ENCODE data around the gene UBE3A. TPM values are rescaled to one million over a fixed set of nuclear protein-coding genes. Genes with fewer than 3 reads are reported as not detected.

The UBE3A gene
- polyA plus RNA-seq, 1 of the 3 experiments (the other 2 are of a cell fraction) = 9.7 TPM

GRCh38 chr15:25446076-25446475 lies 7.3 kb upstream of the UBE3A start:
- no peaks in the 10 kb centered on the region for H3K36me3 ChIP-seq (replicated peaks in 1 of 2; ENCODE audit: control insufficient read depth in 1 of 2, insufficient read depth in 2 of 2, low read length in 1 of 2)
- H3K9ac ChIP-seq = no peak overlapping the region
- no peaks in the 10 kb centered on the region for H3K9me3 ChIP-seq
- H2AFZ ChIP-seq (ENCODE audit: low read depth) = no peak overlapping the region
- ChIA-PET CTCF (no interaction called here), POLR2A (no interaction called here)
- H3K27ac ChIP-seq (ENCODE audit: low read depth in 2 of 2, low read length in 1 of 2) = no peak overlapping the region
- TF ChIP-seq SMC3 (IDR thresholded peaks at IDR 0.05; ENCODE audit: low read depth, low read length) (no peak), POLR2AphosphoS5 (IDR thresholded peaks at IDR 0.05; ENCODE audit: low read depth, low read length) (no peak), NFIC (IDR thresholded peaks at IDR 0.05; ENCODE audit: borderline replicate concordance) (no peak), YY1 (IDR thresholded peaks at IDR 0.05; ENCODE audit: low read depth) (no peak), TEAD4 (IDR thresholded peaks at IDR 0.05; ENCODE audit: borderline replicate concordance, insufficient read depth) (no peak), MAX (IDR thresholded peaks at IDR 0.05; ENCODE audit: low read depth) (no peak)
- no peaks in the 10 kb centered on the region for H3K27me3 ChIP-seq (ENCODE audit: insufficient read depth)
- no peaks in the 10 kb centered on the region; a peak in 1 of 4 replicates for H3K4me1 ChIP-seq (ENCODE audit: control insufficient read depth in 1 of 2, insufficient read depth in 2 of 2, low read depth in 1 of 2, low read length in 1 of 2)
- DNase-seq = no peak
- H3K4me3 ChIP-seq (ENCODE audit: low read depth in 2 of 2, low read length in 1 of 2) = no peak overlapping the region
- no peaks in the 10 kb centered on the region for H4K20me1 ChIP-seq (ENCODE audit: insufficient read depth)
- H3K9me2 ChIP-seq = no peaks in the 10 kb centered on the region
- H3K4me2 ChIP-seq = no peak overlapping the region
- H3F3A ChIP-seq (replicated peaks; ENCODE audit: insufficient read depth) = no peaks in the 10 kb centered on the region
- H3K79me2 ChIP-seq (ENCODE audit: insufficient read depth) = no peaks in the 10 kb centered on the region
- WGBS (ENCODE audit: low lambda C conversion rate) = 44% methylated on average over 3 of the region's 3 CpGs

GRCh38 chr15:25445412-25445811 lies 6.6 kb upstream of the UBE3A start:
- Histone ChIP-seq H3F3A (replicated peaks; ENCODE audit: insufficient read depth) (no peaks in the 10 kb centered on the region), H3K4me2 (no peak overlapping the region), H3K9me2 (no peaks in the 10 kb centered on the region), H3K79me2 (ENCODE audit: insufficient read depth) (no peaks in the 10 kb centered on the region), H3K9me3 (no peaks in the 10 kb centered on the region), H4K20me1 (ENCODE audit: insufficient read depth) (no peaks in the 10 kb centered on the region), H3K36me3 (replicated peaks in 1 of 2; ENCODE audit: control insufficient read depth in 1 of 2, insufficient read depth in 2 of 2, low read length in 1 of 2) (peaks cover 0 to under 1% of the 10 kb centered on the region in 2 experiments), H3K4me3 (ENCODE audit: low read depth in 2 of 2, low read length in 1 of 2) (no peak overlapping the region), H3K9ac (no peak overlapping the region), H3K27me3 (ENCODE audit: insufficient read depth) (no peaks in the 10 kb centered on the region), H3K4me1 (ENCODE audit: control insufficient read depth in 1 of 2, insufficient read depth in 2 of 2, low read depth in 1 of 2, low read length in 1 of 2) (no peaks in the 10 kb centered on the region; a peak in 1 of 4 replicates), H2AFZ (ENCODE audit: low read depth) (no peak overlapping the region), H3K27ac (ENCODE audit: low read depth in 2 of 2, low read length in 1 of 2) (no peak overlapping the region)
- 40% methylated on average over 4 of the region's 4 CpGs for WGBS (ENCODE audit: low lambda C conversion rate)
- TF ChIP-seq USF2 (IDR thresholded peaks at IDR 0.05; ENCODE audit: borderline replicate concordance, low read depth, low read length) = no peak
- TF ChIP-seq FOXJ3 (CRISPR knock-in tag; IDR thresholded peaks at IDR 0.05) = no peak
- no peak for TF ChIP-seq USF1 (IDR thresholded peaks at IDR 0.05; ENCODE audit: borderline replicate concordance, low read depth)
- no peak for TF ChIP-seq SIN3A (IDR thresholded peaks at IDR 0.05; ENCODE audit: borderline replicate concordance, low read depth, low read length)
- TF ChIP-seq CTCF (IDR thresholded peaks at IDR 0.05) = no peak
- TF ChIP-seq ZBTB33 (IDR thresholded peaks at IDR 0.05; ENCODE audit: borderline replicate concordance, low read depth) = no peak
- TF ChIP-seq SMC3 (IDR thresholded peaks at IDR 0.05; ENCODE audit: low read depth, low read length) = no peak
- no peak for TF ChIP-seq RCOR1 (IDR thresholded peaks at IDR 0.05; ENCODE audit: low read length)
- TF ChIP-seq GABPA (IDR thresholded peaks at IDR 0.05; ENCODE audit: low read depth) = no peak
- no peak for TF ChIP-seq MEF2A (IDR thresholded peaks at IDR 0.05; ENCODE audit: borderline replicate concordance, low read depth)
- no peak for TF ChIP-seq ELF1 (IDR thresholded peaks at IDR 0.05)
- no peak for TF ChIP-seq MXI1 (IDR thresholded peaks at IDR 0.05; ENCODE audit: low read depth, low read length)
- no peak for TF ChIP-seq TCF12 (IDR thresholded peaks at IDR 0.05)
- TF ChIP-seq YY1 (IDR thresholded peaks at IDR 0.05; ENCODE audit: low read depth) = no peak
- no peak for TF ChIP-seq EP300 (IDR thresholded peaks at IDR 0.05; ENCODE audit: borderline replicate concordance in 1 of 2, low read depth in 1 of 2, low read length in 1 of 2)
- no peak for TF ChIP-seq PBX3 (IDR thresholded peaks at IDR 0.05)
- TF ChIP-seq TEAD4 (IDR thresholded peaks at IDR 0.05; ENCODE audit: borderline replicate concordance, insufficient read depth) = no peak
- no peak for TF ChIP-seq RAD21 (IDR thresholded peaks at IDR 0.05; ENCODE audit: low read length)
- ChIA-PET CTCF (interaction anchor here (0.6 kb wide), 1 partner anchor 622 kb away, joined by 3 read pairs; no protein-coding TSS in a partner anchor), POLR2A (no interaction called here)
- no peak for DNase-seq

Measured in SK-N-SH (cell line).